GM18868 (cell line): ENCODE results near the gene TWNK.

Experiments
- ATAC-seq: cut with Tn5 transposase; IDR thresholded peaks from one replicate; pipeline ENCODE4 v1.9.1; 2021; ENCODE audit warnings: mild to moderate bottlenecking, moderate library complexity; ENCODE audit not compliant: unreplicated experiment

Gene TWNK

DNA sequence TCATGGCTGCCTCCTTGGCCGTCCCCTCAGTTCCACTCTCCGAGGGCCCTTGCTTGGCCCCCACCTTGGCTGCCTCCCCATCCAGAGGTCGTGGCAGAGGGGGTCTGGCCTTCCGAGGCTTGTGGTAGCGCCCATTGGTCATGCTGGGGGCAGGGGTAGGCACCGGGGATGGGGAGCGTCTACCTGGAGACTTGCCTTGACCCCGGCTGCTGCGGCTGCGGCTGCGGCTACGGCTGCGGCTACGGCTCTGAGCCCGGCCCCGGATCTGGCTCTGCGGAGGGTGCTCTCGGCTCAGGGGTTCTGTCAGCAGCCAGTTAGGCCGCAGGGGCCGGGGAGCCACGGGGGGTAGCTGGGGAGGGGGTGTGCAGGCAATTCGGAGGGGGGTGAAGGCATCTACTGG lies 23.0 kb downstream of the TWNK start:
- ATAC-seq = no peak

DNA sequence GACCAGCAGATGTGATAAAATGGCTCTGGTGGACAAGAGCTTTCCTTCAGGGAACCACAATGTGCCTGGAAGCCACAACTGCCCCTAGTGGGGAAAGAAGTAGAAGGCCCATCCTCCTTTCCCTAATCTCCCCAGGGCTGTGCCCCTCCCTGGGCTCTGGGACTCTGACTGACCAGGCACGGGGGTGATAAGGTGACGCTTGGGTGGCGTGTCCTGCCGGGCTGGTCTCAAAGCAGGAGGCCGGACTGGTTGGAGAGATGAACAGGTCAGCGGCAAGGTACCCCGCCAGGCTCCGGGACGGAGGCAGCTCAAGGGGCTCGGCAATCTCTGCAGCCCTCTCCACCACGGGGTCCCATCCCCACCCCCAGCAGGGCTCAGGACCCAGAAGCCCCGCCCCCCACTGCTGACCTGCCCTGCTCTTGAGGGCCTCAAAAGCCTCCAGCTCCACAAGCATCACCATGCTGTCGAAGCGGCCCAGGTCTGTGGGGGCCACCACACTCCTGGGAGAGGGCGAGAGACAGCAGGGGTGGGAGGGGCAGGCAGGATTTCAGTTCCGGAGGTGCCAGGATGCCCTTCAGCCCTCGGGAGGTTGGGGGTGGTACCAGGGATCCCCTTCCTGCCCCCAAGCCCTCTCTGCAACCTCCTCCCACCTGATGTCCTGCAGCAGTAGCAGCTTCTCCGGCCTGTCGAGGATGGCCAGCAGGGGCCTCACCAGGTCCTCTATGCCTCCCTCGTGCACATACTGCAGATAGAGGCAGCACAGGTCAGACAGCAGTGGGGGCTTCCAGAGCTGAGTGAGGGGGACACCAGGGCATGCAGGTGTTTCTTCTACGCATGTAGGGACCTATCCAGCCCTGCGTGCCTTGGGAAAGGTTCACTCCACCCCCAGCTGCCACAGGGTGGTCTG lies 24.4 kb downstream of the TWNK start:
- no peak for ATAC-seq

GRCh38 chr10:101012525-101013364 lies 25.4 kb downstream of the TWNK start:
- peak; percentile 85 for ATAC-seq

DNA sequence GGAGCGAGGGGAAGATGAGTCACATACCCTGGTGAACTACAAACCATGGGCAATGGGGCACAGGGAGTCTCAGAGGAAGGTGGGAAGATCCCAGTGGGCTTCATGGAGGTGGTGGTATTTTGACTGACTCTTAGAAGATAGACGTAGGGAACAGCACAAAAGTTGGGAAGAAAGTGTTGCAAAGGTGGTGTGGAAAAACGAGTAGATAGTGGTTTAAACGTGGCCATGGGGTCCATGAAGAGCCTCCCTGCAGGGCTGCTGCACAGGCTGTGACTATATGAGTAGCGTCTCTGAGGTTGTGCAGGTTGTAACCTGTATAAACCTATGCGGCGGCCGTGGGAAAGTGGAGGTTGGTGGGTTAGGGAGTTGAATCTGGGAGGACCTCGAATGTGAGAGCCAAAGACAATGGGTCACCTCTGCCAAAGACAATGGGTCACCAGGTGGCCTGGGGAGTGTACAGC lies 26.1 kb downstream of the TWNK start:
- no peak for ATAC-seq

- no peak for ATAC-seq
Measured at GRCh38 chr10:101014230-101014884, 27.0 kb downstream of the TWNK start.

GRCh38 chr10:101014966-101015581 lies 27.7 kb downstream of the TWNK start:
- ATAC-seq = no peak

DNA sequence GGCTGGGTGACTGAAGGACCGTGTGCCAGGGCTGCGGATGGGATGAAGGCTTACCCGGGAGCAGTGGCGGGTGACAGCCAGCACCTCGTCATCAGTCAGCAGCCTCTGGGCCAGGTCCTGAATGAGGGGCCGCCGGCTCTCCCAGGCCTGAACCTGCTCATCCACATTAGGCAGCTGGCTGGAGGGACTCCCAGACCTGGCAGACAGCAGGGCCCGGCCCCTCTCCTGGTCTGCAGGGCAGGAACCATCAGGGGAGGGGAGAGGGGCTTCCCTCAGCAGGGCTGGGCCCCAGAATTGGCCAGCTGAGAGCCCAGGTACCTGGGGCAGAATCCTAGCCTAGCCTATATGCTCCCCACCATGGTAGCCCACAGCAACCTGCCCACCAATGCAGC lies 28.2 kb downstream of the TWNK start:
- ATAC-seq = no peak

DNA sequence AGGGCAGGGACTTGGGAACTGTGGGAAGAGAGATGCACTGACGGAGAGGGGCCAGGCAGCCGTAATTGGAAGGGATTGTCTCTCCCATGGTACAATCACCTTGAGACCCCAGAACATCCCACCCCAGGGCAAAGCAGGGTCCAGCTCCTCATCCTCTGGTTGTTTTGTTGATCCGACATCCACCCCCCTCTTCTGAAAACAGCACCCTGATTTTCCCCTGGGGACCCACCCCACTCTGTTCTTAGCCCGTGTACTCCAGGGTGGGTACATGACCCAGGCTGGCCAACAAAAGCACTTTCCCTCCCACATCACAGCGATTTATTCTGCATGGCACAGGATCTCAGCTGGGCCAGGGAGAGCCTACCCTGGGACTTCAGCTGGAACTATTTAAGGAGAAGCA lies 29.5 kb downstream of the TWNK start:
- no peak for ATAC-seq

DNA sequence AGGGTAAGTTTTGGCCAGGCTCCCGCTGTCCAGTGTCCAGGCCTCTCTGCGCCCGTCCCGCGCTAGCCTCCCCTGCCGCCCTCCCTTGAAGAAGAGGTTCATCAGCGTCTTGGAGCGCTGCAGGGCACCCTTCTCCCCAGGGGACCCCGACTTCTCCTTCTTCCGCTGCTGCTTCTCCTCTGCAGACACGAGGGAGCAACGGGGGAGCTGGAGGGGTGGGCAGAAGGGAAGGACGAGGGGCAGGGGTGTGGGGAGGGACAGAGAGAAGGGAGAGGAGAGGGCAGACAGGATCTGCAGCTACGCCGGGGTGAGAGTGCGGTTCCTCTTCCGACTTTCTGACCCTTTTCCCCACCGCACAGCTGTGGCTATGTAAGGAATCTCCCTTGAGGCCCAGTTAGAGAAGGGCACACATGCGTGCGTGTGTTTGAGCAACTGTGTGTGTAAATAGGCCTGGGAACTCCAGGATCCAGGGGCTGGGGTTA lies 30.8 kb downstream of the TWNK start:
- ATAC-seq = no peak

DNA sequence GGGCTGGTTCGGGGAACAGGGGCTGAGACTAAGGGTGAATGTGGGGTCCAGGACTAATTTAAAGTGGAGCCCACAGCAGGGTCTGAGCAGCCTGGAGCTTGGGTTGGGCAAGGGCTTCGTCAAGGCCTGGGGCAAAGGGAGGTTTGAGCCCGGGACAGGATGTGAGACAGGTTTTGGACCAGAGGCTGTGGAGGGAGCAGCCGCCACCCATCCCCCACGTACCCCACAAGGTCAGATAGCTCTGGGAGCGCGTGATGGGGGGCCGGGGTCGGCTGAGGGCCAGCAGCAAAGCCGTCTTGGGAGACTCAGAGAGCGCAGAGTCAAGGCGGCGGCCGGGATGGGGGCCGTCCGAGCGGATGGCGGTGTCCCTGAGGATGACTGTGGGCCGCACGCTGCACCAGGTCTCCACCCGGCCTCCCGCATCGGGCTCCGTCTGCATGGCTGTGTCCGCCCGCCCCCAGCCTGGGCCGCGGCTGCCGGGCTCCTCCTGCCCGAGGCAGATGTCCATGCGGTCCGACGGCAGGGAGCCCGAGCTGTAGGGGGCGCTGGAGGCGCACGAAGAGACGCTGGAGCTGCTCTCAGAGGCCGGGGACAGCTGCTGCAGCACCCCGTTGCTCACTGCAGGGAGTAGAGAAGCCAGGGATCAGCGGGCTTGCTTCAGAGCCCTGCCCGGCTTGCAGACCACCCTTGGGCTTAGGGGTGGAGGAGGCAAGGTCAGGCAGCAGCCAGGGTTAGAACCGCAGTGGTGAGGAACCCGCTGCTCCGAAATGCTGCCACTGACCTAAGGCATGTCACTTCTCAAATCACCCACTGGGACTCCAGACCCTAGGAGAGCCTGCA lies 31.5 kb downstream of the TWNK start:
- no peak for ATAC-seq

DNA sequence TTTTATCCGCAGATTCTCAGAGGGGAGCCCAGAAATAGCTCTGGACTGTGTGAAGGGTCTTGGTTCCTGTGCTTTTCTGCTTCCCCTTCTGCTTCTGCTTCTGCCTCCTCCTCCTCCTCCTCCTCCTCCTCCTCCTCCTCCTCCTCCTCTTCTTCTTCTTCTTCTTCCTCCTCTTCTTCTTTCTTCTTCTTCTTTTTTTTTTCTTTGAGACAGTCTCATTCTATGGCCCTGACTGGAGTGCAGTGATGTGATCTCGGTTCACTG lies 32.0 kb downstream of the TWNK start:
- no peak for ATAC-seq

DNA sequence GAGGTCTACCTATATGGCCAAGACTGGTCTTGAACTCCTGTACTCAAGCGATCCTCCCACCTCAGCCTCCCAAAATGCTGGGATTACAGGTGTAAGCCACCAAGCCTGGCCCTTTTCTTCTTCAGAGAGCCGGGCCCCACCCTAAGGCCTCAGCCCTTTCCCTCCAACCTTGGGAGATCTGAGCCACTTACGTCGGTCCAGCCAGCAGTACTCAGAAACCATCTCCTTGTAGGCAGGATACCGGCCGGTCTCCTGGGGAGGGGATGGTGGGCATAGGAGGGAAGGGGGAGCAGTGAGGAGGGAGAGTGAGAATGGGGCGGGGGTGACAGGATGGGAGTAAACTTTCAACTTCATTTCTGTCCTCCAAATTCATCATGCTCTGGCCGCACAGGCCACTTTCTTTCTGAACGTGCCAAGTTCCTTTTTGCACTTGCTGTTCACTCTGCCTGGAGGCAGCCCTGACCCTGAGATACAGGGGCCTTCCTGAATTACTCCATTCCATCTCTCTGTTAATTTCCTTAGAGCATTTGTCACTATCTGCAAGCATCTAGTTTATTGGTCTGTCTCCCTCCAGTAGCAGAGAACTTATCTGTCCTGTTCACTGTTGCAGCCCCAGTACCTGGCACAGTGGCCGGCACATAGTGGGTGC lies 33.2 kb downstream of the TWNK start:
- no peak for ATAC-seq

DNA sequence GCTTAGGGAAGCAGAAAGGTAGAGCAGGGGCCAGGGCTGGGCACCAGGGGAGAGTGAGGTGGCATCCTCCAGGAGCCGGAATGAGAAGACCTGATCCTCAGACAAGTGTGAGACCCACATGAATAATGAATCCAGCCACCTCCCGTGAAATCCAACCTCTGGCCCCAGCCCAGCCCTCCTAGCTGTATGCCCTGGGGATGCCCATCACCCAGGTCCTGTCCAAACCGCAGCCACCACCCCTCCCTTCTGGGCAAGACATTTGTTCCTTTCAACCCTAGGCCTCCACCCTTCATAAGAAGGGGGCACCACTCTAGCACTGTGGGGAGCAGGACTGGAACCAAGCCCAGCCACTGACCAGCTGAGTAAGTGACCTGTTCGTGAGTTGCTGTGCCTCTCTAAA lies 33.9 kb downstream of the TWNK start:
- ATAC-seq = no peak

- ATAC-seq = no peak
Measured at GRCh38 chr10:101021692-101022251, 34.4 kb downstream of the TWNK start.

DNA sequence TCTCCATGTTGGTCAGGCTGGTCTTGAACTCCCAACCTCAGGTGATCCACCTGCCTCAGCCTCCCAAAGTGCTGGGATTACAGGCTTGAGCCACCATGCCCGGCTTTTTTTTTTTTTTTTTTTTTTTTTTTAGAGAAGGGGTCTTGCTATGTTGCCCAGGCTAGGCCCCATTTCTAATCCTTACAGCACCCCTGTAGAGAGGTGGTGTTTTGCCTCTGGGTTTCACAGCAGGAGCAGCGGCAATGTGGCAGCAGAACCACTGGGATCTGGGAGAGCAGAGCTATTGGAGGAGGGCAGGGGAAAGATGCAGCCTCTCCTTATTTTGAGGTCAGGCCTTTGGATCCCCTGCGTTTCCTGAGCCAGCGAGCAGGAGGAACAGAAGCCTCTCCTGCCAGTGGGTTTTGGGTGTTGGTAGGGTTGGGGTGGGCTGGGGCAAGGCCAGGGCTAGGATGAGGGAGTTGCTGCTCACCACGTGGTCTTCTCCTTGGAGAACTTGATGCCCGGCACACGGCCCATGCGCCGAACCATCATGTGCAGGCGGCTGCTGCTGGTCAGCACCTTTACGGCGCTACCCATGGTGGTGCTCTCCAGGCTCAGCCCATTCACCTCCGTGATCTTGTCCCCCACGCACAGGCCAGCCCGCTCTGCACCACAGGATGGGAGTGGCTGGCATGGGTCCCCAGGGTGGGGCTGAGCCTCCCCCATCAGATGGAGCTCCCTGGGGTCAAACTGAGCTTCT lies 35.8 kb downstream of the TWNK start:
- no peak for ATAC-seq

GRCh38 chr10:101027106-101027720 lies 39.9 kb downstream of the TWNK start:
- ATAC-seq = no peak

DNA sequence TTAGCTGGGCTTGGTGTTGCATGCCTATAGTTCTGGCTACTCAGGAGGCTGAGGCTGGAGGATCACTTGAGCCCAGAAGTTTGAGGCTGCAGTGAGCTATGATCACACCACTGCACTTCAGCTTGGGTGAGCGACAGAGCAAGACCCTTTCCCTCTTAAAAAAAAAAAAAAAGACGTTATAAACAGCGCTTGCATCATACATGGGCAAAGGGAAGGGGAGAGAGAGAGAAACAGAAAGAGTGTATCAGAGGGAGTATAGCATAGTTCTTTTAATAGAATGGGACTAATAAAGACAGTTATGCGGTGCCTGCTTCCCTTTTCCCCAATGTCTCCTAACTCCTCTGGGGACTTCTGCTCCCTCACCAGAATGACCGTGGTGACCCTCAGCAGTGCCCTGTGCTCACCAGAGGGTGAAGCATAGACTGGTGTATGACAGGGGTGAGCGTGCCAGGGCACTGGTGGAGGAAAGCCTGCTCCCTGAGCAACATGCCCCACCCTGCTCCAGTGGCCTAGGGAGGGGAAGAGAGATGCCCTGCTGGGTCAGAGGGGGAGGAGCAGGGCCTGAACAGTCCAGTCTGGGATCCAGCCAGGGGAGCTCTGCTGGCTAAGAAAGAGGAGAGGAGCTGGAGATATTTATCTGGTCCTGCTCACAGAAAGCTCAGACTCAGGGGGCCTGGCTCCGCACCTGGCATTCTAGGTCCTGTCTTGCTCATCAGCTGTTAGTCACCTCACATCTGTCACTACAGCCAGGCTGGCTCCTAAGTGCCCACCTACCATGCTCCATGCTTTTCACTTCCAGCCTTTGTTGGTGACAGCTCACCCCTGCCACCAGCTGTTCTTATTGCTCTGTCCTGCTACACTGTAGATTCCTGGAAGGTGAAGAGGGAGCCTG lies 41.3 kb downstream of the TWNK start:
- no peak for ATAC-seq
